IPS-NIHi7 (cell line): ENCODE data around the gene S100A6.
A peak's percentile ranks its signal among the peaks of the same experiment; 100 is the strongest.

Experiments used
- DNase-seq: peaks from one replicate; pipeline ENCODE4 v3.0.0; 2012; ENCODE audit warnings: mixed read lengths; ENCODE audit errors: extremely low spot score

The S100A6 gene

DNA sequence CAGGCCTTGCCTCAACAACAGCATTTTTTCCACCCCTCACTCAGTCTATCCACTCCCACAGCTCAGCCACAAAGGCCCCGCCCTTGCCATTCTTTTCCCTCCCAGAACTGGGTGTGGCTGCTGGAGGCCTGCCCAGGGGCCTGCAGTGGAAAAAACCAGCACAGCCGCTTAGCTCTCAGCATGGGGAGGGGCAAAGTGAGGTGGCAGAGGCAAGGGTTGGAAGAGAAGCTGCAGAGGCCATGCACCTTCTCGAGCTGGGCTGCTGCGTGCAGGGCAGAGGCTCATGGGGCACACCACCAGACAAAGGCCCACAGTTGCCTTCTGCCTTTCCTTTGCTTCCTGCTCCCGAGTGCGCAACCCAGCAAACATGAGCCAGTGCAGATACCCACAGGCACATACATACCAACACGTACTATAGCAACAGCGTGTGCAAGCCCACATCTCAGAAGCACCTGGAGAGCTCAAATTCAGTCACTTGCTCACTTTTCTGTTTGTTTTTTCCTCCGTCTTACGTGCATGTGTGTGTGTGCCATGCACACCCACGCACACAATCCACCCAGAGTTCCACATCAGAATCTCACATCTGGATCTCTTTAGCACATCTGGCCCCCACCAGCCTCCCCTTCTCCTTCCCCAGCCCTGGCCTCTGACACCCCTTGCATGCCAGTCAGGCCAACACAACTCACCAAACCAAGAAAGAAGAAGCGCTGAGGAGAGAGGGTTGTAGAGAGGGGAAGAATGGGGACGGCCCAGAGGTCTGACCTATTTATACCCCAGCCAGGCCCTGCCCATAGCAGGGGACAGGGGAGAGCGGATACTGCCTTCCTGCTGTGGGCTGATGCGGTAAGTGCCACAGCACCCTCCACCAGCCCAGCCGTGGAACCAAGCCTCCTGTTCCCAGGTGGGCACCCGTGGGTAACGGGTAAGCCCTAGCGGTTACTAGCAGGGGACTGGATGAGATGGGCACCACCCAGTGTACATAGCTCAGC lies 9.6 kb upstream of the S100A6 start, which contains the start of gene S100A4:
Gene S100A4 (minus strand): TSS at position 740 of the 989 bp plus-strand sequence. CDS start 1,012 bp downstream, outside the sequence.
- DNase-seq = peak; percentile 94

DNA sequence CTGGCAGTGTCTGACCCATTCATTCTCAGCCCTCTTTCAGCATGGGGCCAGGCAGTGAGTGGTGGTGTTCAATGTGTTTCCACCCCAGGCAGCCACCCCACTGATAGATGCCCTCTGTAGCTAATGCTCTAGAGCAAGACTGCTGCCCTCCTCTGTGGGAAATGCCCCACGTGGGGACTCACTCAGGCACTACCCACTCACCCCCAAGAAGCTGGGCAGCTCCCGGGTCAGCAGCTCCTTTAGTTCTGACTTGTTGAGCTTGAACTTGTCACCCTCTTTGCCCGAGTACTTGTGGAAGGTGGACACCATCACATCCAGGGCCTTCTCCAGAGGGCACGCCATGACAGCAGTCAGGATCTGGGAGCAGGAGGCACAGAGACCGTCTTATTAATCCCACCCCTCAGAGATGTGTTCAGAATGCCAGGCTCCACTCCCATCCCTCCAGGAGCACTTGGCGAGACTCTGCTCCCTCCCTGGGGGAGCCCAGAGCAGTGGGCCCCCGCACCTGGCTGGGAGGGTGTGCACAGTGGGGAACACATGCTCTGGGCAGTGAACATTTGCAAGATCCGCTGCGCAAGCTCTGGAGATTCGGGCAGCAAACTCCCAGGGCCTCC lies 8.8 kb upstream of the S100A6 start:
- no peak for DNase-seq

DNA sequence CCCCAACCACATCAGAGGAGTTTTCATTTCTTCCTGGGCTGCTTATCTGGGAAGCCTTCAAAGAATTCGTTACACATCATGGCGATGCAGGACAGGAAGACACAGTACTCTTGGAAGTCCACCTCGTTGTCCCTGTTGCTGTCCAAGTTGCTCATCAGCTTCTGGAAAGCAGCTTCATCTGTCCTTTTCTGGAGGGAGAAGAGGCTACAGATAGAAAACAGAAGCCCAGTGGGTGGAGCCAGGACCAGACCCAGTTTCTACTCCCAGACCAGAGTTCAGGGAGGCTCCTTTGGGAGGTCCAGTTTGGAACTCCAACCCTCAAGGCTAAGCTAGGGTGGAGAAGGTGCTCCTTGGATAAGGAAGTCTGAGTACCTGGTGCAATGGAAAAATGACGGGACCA lies 7.9 kb upstream of the S100A6 start:
- DNase-seq = no peak

DNA sequence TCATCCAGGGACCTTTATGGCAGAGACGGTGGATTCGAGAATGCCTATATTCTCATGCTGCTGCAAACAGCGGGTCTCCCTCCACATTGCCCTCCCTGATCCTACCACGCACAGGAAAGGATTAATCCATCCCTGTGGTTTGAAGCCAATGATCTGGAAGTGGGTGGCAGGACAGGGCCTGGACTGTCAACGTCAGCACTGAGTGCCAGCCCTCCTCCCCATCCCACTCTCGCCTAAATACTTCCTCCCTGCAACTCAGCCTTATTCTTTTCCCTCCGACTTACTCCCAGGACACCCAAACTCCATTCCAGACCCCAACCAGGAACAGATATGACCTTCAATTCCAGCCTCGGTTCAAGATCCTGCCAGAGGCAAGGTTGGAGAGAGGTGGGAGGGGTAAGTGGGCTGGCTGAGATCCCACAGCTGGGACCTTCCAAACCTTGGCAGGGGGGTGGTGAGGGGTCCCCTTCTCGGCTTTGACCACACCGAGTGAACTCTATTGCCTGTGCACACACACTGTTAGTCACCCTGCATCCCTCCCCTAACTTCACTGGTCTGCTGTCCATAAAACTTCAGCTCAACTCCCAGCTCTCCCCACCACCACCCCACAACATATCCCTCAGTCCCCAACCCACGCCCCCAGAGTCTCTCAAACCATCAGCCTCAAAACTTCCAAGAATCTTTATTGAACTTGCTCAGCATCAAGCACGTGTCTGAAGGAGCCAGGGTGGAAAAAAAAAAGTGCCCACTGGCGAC lies 7.3 kb upstream of the S100A6 start:
- DNase-seq = no peak

DNA sequence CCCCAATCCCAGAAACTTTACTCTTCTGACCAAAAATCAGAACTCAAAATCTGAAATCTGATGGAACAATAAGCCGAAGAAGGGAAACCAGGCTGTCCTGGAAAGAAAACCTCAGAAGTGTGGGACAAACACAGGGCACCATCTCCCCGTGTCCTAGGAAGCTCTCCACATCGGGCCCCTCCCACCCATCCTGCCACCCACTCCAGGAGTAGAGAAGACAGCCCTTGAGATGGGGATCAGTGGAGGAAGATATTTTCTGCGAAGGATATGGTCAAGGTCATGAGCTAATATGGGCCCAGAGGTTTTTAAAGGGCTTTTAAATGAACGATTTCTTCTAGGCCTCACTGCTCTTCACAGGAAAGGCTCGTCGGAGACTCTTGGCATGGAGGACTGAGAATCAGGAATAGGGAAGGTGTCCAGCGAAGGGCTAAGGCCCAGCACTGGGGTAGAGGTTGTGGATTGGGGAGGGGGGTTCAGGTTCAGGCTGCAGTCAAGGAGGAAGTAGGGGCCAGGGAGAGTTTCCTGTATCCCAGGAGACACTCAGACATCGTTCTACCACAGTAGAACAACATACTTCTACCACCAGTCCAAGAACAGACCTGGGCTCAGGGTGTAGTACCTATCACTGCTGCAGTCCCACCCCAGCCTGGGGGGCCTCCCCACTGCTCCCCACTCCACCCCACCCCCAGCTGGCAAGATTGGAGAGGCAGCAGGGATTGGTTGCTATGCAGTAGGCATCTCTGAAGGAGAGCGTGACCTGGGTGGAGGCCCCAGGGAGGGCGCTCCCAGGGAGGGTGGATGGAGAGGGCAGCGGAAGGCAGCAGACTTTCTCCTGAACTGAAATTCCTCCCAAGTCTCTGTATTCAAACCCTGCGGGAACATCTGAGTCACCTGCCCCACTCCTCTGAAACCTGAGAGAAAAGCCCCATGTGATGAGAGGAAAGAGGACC lies 6.1 kb upstream of the S100A6 start:
- DNase-seq = no peak

DNA sequence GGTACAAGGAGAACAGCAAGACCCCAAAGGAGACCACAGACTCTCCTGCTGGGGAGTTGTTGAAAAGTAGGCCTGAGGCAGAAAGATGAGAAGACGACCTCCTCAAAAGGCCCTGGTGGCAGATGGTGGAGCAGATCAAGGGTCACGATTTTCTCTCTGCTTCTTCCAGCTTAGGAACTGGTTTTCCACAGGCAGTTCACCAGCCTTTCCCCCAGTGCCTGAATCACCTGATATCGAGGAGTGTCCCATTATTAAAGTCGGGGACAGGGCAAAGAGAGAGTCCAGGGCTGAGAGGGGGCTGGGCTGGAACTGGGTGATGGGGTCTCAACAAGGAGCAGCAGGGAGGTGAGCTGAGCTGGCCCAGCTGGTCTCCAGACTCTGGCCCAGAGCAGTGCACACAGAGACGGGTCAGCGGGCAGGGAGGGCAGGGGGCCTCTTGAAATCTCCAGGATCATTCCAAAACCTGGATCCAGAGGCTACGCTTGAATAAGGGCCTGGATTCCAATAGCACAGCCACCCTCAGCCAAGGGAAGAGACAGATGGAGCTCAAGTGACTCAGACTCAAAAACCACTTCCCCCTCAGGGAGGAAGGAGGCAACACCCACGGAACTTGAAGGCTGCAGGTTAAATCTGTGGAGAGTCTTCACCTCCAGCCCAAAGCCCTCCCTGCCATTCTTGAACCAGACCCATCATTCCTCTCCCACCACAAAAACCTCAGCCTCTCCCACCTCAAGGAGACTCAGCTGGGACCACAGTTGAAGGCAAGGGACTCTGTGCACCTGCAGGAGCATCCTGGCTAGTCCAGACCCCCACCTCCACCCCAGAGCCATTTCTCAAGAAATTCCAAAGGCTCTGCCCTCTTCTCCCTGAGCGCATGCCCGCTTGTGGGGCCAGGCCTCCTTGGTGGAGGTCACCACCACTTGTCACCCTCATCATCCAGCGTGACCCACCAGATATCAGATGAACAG lies 4.9 kb upstream of the S100A6 start, which contains the start of gene S100A5:
Gene S100A5 (minus strand): TSS at position 541 of the 968 bp plus-strand sequence. CDS start 743 bp downstream, outside the sequence.
- DNase-seq = no peak

DNA sequence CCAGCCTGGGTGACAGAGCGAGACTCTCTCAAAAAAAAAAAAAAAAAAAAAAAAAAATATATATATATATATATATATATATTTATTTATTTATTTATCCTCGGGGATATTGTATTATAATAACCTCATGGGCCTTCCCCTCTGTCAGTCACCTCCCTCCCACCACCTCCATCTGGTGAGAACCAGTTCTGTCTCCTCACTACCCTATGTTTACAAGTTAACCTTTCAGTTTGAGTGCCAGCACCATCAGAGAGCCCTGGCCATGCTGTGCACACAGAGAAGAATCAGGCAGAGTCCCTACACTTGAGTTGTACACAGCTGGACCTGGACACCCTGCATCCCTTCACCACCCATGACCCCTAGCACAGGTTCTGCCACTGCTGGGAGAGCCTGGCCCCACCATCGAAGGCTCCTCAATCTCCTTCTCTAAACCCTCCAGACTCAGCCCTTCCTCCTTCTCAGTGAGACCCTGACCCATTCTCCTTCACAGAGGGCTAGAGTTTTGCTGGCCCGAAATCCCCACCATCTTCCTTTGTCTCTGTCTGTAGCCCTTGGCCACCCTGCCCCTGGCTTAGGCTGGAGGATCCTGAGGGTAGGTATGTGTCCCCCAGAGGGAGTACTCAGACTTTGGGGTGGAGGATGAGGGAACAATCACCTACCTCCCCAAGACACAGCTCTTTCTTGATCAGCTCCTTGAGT lies 3.8 kb upstream of the S100A6 start:
- no peak for DNase-seq

DNA sequence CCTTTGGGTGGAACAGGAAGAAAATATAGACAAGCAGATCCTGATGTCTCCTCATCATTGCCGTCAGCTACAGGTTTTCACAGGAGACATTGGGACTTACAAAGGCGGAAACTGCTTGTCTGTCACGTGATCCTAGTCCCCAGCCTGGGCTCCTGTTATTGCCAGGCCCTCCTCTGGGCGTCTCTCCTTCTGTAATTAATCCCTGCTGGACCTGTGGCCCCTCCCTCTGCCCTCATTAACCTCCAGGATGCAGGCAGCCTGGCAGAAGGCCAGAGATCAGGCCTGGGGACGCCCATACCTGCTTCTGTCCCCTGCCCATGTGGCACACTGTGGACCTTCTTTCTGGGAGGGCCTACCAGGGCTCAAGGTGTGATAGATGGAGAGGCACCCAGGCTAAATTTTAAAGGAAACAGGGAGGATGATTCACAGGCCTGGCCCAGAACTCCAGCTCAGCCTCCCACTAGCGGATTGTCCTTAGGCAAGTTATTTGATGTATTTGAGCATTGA lies 2.6 kb upstream of the S100A6 start:
- DNase-seq = peak; percentile 81

DNA sequence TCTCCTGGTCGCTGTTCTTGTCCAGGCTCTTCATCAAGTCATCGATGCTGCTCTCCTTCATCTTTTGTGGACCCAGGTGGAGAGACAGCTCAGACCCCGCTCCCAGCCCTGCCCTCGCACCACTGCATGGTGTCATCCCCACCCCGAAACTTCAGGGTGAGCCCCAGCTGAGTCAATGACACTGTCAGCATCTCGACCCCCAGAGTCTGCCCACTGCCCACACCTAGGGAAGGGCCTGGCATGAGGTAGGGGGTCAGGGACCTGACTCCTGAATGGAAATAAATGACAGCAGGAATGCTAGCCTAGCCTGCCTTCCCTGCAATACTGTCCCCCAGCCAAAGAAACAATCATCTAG lies 1.6 kb upstream of the S100A6 start:
- DNase-seq = no peak

DNA sequence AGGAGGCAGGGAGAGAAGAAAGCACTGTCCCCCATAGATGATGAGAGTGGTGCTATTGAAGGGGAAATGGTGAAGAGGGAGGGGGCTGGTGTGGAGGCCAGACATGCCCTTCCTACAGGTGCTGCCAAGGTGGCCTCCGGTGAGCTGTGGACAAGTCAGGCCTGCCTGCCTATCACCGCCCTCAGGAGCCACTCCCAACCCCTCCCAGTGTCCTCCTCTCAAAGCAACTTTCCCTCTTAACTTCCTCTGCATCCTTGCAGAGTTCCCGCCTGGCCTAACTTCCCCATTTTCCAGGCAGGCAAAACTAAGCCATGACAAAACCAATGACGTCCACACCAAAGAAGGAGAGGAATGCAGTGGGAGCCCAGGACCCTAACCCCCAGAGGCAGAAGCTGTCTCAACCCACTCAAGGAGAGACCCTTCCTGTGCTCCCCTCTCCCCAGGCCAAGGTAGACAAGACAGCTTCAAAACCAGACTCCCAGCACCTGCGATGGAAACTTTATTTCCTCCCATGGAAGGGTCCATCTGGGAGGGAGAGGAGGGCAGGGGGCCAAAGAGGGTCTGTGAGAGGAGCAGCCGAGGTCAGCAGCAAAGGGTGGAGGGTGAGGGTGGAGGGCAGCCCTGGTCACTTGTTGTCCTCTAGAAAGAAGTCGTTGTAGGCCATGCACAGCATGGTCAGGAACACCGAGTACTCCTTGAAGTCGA lies 1.0 kb upstream of the S100A6 start:
- peak; percentile 10 for DNase-seq

DNA sequence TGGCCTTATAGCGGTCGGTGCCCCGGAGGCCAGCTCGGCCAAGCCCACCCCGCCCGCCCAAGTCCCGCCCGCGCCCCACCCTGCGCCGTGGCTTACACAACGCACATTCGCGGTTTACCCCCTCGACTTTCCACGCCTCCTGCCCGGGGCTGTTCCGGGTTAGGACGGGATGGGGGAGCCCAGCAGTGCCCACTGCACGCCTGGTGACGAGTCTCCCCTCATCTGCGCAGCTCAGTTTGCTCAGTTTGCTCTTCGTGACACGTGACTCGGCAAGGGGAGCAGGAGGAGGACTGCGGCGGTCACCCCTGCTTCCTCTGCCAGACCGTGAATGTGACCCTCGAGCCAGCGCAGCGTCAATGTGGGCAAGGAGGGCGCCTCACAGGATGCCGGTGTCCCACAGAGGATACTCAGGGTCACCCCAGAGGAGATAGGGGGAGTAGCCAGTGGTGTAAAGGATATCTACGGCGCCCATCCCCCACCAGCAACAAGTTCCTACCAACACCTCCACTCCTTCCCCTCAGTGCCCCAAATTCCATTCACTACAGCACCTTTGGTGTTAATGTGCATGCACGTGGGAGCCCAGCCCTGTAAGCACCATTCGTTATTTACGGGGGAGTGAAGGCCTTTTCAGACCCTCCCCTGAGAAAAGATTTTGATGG lies 350 bp upstream of the S100A6 start:
- DNase-seq = peak; percentile 23

DNA sequence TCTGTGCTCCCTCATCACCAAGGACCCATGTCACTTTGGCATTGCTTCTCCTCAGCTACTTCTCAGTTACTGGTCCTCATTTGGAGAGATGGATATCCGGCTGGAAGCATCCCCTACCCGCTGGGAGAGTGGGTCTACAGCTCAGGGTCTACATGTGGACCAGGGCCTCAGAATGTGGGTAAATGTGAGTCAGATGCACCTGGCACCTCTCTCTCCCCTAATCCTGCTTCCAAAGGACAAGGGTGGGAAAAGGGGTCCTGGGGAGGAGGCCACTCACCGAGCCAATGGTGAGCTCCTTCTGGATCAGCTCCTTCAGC lies 908 bp downstream of the S100A6 start:
- no peak for DNase-seq

DNA sequence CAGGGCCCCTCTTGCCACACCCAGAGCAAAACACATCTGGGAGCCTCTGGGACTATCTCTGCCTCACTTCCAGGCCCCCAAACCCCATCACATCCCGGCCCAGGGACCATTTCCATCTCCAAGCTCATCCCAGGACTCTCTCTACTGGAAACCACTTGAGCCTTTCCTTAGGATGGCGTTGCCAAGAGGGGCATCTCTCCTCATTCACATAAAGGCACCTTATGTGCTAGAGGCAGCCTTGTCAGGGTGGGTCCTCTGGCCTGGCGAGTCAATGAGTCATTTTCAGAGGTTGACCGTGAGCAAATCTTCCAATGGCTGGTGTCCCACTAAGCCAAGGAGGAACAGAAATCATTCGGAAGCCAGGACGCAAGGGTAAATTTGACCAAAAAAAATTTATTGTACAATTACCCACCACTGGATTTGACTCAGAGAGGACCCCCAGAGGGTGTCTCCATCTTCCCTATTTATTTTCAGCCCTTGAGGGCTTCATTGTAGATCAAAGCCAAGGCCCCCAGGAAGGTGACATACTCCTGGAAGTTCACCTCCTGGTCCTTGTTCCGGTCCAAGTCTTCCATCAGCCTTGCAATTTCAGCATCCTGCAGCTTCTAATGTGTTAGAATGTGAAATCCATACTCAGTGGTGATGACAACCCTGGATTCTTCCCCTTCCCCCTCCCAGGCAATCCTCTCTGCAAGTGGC lies 1.4 kb downstream of the S100A6 start:
- DNase-seq = peak; percentile 5

DNA sequence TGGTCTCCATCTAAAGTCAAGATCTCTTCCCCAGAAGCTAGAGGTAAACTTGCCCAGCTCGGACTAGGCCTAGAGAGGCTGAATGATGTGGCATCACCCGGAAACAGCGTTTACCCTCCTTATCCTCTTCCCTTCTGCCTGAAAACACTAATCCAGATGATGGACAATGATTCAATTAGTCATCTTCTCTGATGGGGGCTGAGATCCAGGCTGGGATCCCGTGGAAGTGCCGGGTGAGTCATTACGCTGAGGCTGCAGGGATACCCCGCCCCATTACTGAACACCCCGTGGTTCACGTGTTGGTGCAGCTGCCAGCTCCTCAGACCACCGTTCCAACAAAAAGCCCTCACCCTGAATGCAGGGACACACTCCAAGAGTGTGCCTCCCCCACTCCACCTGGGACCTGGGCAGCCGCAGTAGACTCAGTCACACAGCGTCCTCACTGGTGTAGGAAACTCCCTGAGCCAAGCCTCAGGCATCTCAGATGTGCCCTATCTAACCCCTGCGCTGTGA lies 2.0 kb downstream of the S100A6 start:
- DNase-seq = peak; percentile 19

DNA sequence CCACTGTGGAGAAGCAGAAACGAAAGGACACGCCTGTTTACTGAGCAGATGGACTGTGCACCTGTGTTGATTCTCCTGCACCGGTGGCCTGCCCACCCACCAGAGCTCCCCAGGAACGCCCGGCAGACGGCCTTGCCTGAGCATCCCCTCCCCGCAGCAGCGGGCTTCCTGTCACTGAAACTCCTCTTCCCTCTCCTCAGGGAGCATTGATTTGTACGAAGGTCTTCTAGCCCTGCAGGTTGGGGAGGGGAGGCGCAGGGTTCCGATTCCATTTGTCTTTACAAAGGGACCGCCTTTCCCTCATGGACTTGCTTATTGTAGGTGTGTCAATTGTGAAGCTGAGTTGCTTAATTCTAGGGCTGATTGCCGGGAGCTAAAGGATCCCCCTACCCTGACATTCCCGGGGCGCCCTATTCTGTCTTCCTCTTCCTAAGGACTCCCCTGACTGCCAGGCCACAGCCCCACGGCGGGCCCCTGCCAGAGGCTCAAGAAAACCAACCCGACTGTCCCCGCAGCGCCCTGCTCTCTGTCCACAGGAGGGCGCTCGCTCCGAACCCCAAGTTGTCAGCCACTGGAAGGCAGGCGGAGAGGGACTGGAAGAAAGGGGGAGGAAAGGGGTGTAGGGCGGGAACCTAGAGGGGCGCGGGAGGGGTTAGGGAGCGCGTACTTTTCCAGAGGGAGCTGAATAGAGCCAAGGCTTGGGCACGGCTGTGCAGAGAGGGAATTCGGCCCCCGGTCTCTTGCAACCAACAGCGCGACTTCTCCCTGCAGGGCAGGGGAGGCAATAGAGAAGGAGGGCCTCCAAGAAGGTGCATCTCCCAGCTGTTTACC lies 2.8 kb downstream of the S100A6 start:
- peak; percentile 92 for DNase-seq

DNA sequence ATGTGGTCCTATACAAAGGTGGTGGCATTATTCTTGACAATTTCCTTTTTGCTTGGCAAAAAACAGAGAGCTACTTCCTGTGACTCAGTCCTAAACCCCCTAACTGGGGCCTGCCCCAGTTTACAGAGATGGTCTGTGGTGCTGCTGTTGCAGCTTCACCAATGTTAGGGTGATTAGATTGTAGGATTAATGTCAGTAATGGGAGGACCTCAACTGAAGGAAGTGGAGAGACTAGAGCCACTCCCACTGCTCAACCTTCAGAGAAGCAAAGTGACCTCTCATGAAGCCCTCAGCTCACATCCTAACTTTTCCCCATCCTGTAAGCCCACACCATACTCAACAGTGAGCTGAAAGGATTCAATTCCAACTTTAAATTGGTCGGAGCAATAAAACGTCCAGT lies 3.6 kb downstream of the S100A6 start:
- DNase-seq = peak; percentile 7
